Epithelial cell of esophagus (primary cell): ENCODE data around the gene IGFBP2.

Source experiments
- DNase-seq: peaks from one replicate; pipeline ENCODE4 v3.0.0; 2010; ENCODE audit warnings: low read depth
- H3K4me3 ChIP-seq: 2 replicates; pipeline ENCODE4 v1.5.1; 2011; ENCODE audit warnings: mild to moderate bottlenecking, low read length, control low read depth
- TF ChIP-seq, protein P1 (sequence below): IDR thresholded peaks from 2 replicates; pipeline ENCODE4 v1.5.1; 2011; ENCODE audit warnings: low read depth, mild to moderate bottlenecking, low read length, control low read depth, inconsistent platforms; ENCODE audit not compliant: insufficient read depth; ENCODE audit errors: missing control alignments

IGFBP2 gene

GRCh38 chr2:216633616-216634369 is 573 bp downstream of the IGFBP2 start:
- H3K4me3 ChIP-seq, result peak overlapping the region; percentile 70
- TF ChIP-seq, protein P1, sequence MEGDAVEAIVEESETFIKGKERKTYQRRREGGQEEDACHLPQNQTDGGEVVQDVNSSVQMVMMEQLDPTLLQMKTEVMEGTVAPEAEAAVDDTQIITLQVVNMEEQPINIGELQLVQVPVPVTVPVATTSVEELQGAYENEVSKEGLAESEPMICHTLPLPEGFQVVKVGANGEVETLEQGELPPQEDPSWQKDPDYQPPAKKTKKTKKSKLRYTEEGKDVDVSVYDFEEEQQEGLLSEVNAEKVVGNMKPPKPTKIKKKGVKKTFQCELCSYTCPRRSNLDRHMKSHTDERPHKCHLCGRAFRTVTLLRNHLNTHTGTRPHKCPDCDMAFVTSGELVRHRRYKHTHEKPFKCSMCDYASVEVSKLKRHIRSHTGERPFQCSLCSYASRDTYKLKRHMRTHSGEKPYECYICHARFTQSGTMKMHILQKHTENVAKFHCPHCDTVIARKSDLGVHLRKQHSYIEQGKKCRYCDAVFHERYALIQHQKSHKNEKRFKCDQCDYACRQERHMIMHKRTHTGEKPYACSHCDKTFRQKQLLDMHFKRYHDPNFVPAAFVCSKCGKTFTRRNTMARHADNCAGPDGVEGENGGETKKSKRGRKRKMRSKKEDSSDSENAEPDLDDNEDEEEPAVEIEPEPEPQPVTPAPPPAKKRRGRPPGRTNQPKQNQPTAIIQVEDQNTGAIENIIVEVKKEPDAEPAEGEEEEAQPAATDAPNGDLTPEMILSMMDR, result no peak
- DNase-seq, result no peak

- DNase-seq, result no peak
- TF ChIP-seq, protein P1, result no peak
- peak overlapping the region; percentile 70 for H3K4me3 ChIP-seq
Measured at GRCh38 chr2:216634370-216635148, 1.3 kb downstream of the IGFBP2 start.

- TF ChIP-seq, protein P1, result no peak
- peak overlapping the region; percentile 70 for H3K4me3 ChIP-seq
- no peak for DNase-seq
Measured at GRCh38 chr2:216635171-216635570, 2.0 kb downstream of the IGFBP2 start.

DNA sequence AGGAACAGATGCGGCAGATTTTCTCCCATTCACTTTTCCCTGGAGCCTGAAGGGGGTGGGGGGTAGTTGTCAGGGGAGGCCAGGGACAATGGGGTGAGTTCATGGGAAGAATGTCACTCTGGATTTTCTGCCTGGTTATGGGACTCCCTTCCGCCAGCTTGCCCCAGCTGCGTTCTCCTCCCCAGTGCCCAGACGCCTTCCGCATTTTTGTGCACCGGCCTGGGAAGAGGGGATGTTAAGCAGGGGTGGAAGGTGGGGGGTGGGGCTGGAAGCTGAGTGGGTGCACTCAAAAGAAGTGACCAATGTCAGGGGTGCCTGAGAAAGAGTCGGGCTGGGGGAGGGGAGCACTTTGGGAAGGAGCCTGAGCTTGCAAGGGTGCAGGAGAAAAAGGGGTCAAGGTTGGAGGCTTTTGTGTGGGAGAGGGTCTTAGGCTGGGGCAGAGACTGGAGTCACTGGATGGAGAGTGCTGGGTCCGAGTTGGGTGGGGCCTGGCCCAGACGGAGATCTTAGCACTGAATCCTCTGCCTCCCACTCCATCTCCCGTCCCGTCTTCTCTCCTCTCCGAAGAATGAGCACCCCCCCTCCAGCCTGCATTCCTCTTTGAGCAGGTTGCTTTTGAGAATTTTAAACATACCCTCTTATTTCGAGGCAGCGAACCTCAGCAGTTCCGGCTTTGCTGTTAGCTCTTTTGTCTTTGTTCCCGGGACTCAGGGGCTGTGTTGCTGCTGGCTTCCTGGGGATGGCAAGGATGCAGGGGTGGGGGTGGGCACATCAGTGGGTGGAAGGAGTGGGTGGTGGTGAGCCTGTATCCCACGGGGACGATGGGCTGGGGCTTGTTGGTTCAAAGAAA is 2.7 kb downstream of the IGFBP2 start:
- DNase-seq, result no peak
- H3K4me3 ChIP-seq, result peak overlapping the region; percentile 70
- TF ChIP-seq, protein P1, result no peak

GRCh38 chr2:216636551-216637450 is 3.6 kb downstream of the IGFBP2 start:
- H3K4me3 ChIP-seq, result peak overlapping the region; percentile 70
- peak; percentile 81 for DNase-seq

More at GRCh38 chr2:216636551-216637450, 3.6 kb downstream of the IGFBP2 start:
- TF ChIP-seq, protein P1, result no peak
